PFSK-1 (cell line): ENCODE data around the gene SIRT4.

Experiments
- POLR2AphosphoS5 ChIP-seq: IDR thresholded peaks from 2 replicates; pipeline ENCODE4 v1.6.1; 2012; ENCODE audit warnings: low read depth, mild to moderate bottlenecking, control low read depth, low read length, moderate library complexity
- SIN3A ChIP-seq: IDR thresholded peaks from 2 replicates; pipeline ENCODE4 v1.6.1; 2012; ENCODE audit warnings: mild to moderate bottlenecking, low read length, moderate library complexity, borderline replicate concordance; ENCODE audit not compliant: insufficient read depth
- TAF1 ChIP-seq: IDR thresholded peaks from 2 replicates; pipeline ENCODE4 v1.6.1; 2012; ENCODE audit warnings: low read length, control low read depth, borderline replicate concordance; ENCODE audit not compliant: insufficient read depth
- TF ChIP-seq, protein P1 (sequence below), 2 experiments: IDR thresholded peaks; 2 replicates each; pipeline versions ENCODE4 v1.6.1 to v1.8.0; 2011 to 2012; ENCODE audit warnings: low read depth in 2 of 2, low read length in 2 of 2, control low read depth in 1 of 2, inconsistent platforms in 1 of 2, mild to moderate bottlenecking in 1 of 2, moderate library complexity in 1 of 2; ENCODE audit not compliant: insufficient read depth in 1 of 2

DNA sequence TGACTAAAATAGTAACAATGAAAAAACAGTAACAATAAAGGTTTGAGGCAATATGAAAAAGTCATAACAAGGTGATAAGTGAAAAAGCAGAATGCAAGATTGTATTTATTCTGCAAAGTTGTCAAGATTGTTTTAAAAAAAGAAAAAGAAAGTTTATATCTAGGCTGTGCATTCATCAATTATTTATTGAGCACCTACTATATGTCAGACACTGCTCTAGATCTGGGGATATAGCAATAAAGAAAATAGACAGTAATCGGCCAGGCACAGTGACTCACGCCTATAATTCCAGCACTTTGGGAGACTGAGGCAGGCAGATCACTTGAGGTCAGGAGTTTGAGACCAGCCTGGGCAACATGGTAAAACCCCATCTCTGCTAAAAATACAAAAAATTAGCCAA is 21.7 kb downstream of the SIRT4 start:
- TF ChIP-seq, protein P1, sequence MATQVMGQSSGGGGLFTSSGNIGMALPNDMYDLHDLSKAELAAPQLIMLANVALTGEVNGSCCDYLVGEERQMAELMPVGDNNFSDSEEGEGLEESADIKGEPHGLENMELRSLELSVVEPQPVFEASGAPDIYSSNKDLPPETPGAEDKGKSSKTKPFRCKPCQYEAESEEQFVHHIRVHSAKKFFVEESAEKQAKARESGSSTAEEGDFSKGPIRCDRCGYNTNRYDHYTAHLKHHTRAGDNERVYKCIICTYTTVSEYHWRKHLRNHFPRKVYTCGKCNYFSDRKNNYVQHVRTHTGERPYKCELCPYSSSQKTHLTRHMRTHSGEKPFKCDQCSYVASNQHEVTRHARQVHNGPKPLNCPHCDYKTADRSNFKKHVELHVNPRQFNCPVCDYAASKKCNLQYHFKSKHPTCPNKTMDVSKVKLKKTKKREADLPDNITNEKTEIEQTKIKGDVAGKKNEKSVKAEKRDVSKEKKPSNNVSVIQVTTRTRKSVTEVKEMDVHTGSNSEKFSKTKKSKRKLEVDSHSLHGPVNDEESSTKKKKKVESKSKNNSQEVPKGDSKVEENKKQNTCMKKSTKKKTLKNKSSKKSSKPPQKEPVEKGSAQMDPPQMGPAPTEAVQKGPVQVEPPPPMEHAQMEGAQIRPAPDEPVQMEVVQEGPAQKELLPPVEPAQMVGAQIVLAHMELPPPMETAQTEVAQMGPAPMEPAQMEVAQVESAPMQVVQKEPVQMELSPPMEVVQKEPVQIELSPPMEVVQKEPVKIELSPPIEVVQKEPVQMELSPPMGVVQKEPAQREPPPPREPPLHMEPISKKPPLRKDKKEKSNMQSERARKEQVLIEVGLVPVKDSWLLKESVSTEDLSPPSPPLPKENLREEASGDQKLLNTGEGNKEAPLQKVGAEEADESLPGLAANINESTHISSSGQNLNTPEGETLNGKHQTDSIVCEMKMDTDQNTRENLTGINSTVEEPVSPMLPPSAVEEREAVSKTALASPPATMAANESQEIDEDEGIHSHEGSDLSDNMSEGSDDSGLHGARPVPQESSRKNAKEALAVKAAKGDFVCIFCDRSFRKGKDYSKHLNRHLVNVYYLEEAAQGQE (IDR thresholded peaks at IDR 0.05; ENCODE audit: insufficient read depth in 1 of 2, low read depth in 2 of 2, low read length in 2 of 2) = no peak
- TF ChIP-seq POLR2AphosphoS5 = no peak
- TF ChIP-seq TAF1 = no peak
- no peak for TF ChIP-seq SIN3A
